Measurements from ENCODE around the gene VPS4A.

Gene VPS4A

DNA sequence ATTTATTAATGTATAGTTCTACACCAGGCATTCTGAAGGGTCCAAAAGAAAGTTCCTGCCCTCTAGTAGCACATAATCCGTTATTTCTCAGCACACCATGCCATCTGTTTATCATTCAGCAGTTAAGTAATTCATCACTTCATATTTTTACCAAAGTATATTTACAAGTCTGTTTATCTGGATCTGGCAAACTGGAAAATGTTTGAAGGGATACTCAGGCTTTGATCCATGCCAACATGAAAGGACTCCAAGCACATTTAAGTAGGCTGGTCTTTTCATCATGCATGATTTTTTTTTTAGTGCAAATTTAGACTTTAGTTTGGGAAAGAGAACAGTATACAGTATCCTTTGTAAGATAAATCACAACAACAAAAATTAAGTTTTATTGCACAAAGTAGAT, 4.1 kb upstream of the VPS4A start:
- DNase-seq (ENCODE audit: low read depth in 3 of 3) = no peak

DNA sequence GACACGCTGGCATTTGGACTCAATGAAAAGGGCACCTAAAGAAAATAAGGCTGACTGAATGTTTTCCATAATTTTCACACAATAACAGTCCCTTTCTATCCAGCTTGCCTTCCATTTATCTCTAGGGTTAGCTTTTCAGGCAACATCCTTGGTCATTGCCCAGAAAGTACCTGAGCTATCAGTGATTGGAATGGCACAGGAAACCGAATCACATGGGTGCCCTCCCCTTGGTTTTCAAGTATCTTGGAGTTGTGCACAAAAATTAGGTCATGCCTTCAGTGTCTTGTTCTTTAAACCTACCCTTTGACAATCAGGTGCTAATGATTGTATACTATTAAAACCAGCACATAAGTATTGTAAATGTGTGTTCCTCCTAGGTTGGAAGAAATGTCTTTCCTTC, 3.3 kb upstream of the VPS4A start:
- no peak for DNase-seq (ENCODE audit: low read depth in 3 of 3)

DNA sequence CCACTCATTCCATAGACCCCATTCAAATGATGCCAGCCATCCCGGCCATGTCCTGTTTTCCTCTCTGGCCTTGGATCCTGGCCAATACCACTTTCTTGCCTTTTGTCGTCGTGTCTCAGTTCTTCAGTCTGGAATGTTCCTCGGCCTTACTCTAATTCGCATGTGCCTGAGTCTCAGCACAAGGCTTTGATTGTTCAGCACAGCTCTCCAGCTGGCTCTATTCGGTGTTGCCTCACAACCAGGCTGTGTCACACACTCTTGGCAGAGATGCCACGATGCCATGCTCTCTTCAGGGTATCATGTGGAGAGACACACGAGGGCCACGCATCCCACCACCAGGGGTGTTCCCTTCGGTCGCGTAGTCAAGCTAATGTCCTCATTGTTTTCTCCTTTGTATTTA, 1.8 kb upstream of the VPS4A start:
- DNase-seq (ENCODE audit: low read depth in 3 of 3) = no peak

GRCh38 chr16:69311533-69312387, 610 bp downstream of the VPS4A start:
- DNase-seq (ENCODE audit: low read depth in 3 of 3) = no peak

DNA sequence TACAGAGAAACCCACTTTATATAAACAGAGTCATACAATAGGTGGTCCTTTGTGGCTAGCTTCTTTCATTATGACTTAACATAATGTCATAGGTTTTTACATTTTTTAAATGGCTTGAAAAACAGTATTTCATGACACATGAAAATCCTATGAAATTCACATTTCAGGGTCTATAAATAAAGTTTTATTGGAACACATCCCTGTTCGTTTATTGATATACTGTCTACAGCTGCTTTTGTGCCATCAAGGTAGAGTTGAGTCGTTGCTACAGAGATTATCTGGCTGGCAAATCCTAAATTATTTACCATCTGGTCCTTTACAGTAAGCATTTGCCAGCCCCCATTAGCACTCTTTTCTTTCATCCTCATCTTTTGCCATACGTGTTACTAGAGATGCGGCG, 2.3 kb downstream of the VPS4A start:
- DNase-seq (ENCODE audit: low read depth in 3 of 3) = no peak

DNA sequence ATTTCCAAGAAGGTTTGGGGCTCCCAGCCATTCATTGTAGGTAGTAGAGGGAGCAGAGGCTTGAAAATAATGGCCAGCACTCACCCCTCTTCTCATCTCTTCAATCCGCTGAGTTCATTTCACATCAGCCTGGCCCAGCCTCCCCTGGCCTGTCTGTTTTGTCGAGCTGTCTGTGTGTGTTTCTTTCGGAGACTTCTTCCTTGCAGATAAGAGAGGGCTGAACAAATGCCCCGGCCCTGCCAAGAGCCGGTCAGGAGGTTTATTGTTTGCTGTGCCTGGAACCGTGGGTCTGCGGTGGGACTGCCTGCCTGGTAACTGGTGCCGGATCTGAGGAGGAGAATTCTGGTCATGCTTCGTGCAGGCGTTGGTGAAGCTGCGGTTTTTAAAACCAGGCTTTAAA, 3.4 kb downstream of the VPS4A start:
- no peak for DNase-seq (ENCODE audit: low read depth in 3 of 3)

- no peak for DNase-seq (ENCODE audit: low read depth in 3 of 3)
These were observed 4.5 kb downstream of the VPS4A start for GRCh38 chr16:69315486-69316311.

- no peak for DNase-seq (ENCODE audit: low read depth in 3 of 3)
These were observed 5.5 kb downstream of the VPS4A start for GRCh38 chr16:69316595-69317034.

DNA sequence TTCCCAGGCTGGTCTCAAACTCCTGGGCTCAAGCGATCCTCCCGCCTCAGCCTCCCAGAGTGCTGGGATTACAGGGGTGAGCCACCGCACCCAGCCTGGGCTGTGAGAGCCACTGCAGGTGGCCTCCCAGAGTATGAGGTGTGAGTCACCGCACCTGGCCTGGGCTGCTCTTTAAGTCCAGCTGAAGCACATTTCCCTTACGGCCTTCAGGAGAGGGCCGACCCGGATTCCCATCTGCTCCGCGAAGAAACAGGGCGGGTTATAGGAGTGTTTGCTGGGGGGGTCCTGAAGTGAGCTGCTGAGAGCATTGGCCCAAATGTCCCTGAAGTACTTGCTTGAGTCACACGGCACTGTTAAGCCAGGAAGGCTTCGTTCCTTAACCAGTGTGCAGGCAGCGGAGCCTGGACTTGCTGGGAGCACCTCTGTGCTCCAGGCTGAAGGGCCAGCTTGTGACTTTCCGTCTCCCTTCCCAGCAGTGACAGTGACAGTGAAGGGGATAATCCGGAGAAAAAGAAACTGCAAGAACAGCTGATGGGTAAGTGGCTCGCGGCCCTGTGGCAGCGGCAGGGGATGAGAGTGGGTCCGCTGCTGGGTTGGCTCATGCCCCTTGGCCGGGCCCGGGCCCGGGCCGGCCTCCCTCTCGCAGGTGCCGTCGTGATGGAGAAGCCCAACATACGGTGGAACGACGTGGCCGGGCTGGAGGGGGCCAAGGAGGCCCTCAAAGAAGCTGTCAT, 7.2 kb downstream of the VPS4A start:
- DNase-seq (ENCODE audit: low read depth in 3 of 3) = no peak

DNA sequence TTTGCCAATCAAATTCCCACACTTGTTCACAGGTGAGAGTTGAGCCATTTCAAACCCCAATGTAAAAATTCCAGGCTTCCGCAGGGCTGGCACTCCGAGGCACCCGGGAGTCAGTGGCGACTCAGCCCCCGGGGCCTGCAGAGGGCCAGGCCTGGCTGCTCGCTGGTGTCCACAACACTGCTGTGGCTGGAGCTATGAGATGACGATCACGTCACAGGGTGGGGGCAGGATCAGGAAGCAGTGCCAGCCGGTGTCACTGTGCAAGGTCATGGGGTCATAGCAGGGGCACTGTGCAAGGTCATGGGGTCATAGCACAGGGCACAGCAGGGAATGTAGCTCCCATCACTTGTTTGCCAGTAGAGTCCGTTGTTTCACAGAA, 7.8 kb downstream of the VPS4A start:
- no peak for DNase-seq (ENCODE audit: low read depth in 3 of 3)

- DNase-seq (ENCODE audit: low read depth in 3 of 3) = no peak
These were observed 8.2 kb downstream of the VPS4A start for GRCh38 chr16:69319381-69319780.

- DNase-seq (ENCODE audit: low read depth in 3 of 3) = no peak
These were observed 8.9 kb downstream of the VPS4A start for GRCh38 chr16:69319826-69320739.

- DNase-seq (ENCODE audit: low read depth in 3 of 3) = no peak
These were observed 9.6 kb downstream of the VPS4A start for GRCh38 chr16:69320740-69321073.

GRCh38 chr16:69321080-69321479, 9.9 kb downstream of the VPS4A start:
- DNase-seq (ENCODE audit: low read depth in 3 of 3) = no peak

DNA sequence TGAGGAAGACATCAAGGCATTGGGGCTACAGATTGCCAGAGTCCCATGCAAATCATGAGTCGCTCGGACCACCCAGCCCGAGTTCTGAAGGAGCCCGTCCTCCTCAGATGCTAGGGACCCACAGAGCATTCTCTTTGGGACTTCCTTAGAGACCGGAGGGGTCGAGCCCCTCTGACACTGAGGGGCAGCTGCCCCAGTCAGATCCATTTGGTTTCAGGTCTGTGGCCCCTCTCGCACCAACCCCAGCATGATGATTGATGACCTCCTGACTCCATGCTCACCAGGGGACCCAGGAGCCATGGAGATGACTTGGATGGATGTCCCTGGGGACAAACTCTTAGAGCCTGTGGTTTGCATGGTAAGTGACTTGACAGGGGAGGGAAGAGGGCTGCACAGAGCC, 11.2 kb downstream of the VPS4A start:
- no peak for DNase-seq (ENCODE audit: low read depth in 3 of 3)

DNA sequence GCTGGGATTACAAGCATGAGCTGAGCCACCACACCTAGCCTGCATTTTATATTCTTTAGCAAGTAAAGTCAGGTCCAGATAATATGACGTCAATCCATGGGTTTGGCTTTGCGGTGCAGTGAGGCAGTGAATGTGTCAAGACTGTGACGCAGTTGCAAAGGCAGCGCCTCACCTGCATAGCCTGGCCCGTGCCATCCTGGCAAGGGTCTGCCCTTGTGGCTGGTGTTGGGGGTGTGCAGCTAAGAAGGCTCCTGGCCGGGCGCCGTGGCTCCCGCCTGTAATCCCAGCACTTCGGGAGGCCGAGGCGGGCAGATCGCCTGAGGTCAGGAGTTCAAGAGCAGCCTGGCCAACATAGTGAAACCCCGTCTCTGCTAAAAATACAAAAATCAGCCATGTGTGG, 12.3 kb downstream of the VPS4A start:
- DNase-seq (ENCODE audit: low read depth in 3 of 3) = no peak

DNA sequence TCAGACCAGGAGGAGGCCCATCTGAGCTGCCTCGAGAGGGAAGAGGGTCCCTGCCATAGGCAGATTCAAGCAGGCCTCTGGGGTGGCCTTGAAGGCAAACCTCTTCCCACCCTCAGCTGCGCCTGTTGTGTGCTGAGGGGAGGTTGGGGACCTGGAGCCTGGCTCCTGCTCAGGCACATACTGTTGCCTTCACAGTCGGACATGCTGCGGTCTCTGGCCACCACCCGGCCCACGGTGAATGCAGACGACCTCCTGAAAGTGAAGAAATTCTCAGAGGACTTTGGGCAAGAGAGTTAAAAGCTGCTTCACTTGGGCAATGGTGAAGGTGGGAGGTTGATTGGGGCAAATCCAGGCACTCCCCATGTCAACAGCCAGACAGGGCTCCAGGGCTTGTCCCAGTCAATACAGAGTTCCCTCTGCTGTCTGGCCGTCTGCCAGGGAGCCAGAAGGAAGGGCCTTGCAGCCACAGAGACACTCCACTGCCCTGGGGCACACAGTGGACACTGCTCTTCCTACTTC, 12.9 kb downstream of the VPS4A start:
- DNase-seq (ENCODE audit: low read depth in 3 of 3) = no peak

- DNase-seq (ENCODE audit: low read depth in 3 of 3) = no peak
These were observed 13.6 kb downstream of the VPS4A start for GRCh38 chr16:69324585-69325253.

GRCh38 chr16:69325784-69326171, 14.6 kb downstream of the VPS4A start:
- no peak for DNase-seq (ENCODE audit: low read depth in 3 of 3)

DNA sequence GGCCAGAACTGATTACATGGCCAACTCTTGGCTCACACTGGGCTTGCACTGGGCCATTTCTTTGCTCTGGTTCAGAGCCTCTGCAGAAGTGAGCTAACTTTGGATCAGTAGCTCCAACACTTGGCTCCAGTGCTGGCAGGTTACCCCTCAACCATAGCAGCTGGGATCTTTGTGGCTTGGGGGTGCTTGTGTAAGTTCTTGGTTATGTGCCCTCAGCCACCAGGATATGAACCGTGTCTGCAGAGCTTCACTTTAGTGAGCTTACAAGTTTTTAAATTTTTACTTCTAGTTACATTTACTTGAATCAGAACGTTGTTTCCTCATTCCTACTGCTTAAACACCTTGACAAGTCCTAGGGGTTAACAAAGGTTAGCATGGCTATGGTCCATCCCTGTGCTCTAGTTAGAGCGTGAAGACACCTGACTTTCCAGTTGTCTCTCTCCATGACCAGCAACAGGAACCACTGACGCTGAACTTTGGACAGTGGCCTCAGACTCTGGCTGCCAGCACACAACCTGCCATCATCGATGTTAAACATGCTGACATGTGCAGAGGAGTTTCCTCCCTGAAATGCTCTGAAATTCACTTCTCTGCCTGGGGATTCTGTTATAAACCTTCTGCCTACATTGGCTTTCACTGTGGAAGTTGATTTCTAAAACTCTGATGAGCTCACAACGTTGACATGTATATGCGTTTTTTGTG, 15.2 kb downstream of the VPS4A start:
- no peak for DNase-seq (ENCODE audit: low read depth in 3 of 3)
